Thoracic aorta (tissue), 2 donors: ENCODE data around the gene PLA2G4F. TPM values are rescaled to one million over a fixed set of nuclear protein-coding genes. Genes with fewer than 3 reads are reported as not detected.

Experiments
- ATAC-seq: fragments of 150-250 bp; one replicate; pipeline ENCODE4 v1.8.0; 2017; ENCODE audit warnings: low read depth; ENCODE audit not compliant: insufficient number of reproducible peaks, low FRiP score
- DNase-seq: peaks from one replicate; pipeline ENCODE4 v3.0.0-alpha.2; 2020; ENCODE audit warnings: low spot score
- H3K27ac ChIP-seq, 2 donors: fragments of 200-600 bp; sonication (generic); 1 replicate in 1 of 2; 2 replicates in 1 of 2; pipeline ENCODE4 v1.5.1; 2016; ENCODE audit warnings: mild to moderate bottlenecking in 2 of 2, moderate library complexity in 2 of 2
- H3K27me3 ChIP-seq: fragments of 200-600 bp; sonication (generic); replicated peaks from 2 replicates; pipeline ENCODE4 v1.6.0; 2016; ENCODE audit warnings: mild to moderate bottlenecking; ENCODE audit not compliant: insufficient read depth
- H3K36me3 ChIP-seq: fragments of 200-600 bp; sonication (generic); one replicate; pipeline ENCODE4 v1.5.1; 2016
- H3K4me1 ChIP-seq, 2 donors: fragments of 200-600 bp; sonication (generic); 1 replicate in 1 of 2; 2 replicates in 1 of 2; pipeline versions ENCODE4 v1.5.1 to v1.6.0; 2016; ENCODE audit warnings: low read depth in 2 of 2, mild to moderate bottlenecking in 1 of 2; ENCODE audit not compliant: control insufficient read depth in 1 of 2
- H3K4me3 ChIP-seq: fragments of 200-600 bp; sonication (generic); 2 replicates; pipeline ENCODE4 v1.5.1; 2016; ENCODE audit warnings: mild to moderate bottlenecking
- H3K9me3 ChIP-seq: fragments of 200-600 bp; sonication (generic); 2 replicates; pipeline ENCODE4 v1.5.1; 2016
- total RNA-seq, 2 donors: library from RNA; depleted of rRNA; stranded (reverse); fragments of >200 nt; gene quantifications; one replicate each; pipeline versions ENCODE4 v1.1.0 to v1.2.3, GENCODE V29; 2016
- TF ChIP-seq, protein P1 (sequence below): fragments of 200-600 bp; sonication (generic); IDR thresholded peaks from one replicate; pipeline ENCODE4 v1.5.1; 2019; ENCODE audit warnings: antibody characterized with exemption

PLA2G4F gene
- total RNA-seq, 2 donors from 2014 or later, result 0.27 to 0.78 TPM

GRCh38 chr15:42159381-42160015, 3.1 kb upstream of the PLA2G4F start:
- no peak for DNase-seq

GRCh38 chr15:42158941-42159340, 2.5 kb upstream of the PLA2G4F start:
- no peak for DNase-seq

More at GRCh38 chr15:42159381-42160015, 3.1 kb upstream of the PLA2G4F start:
- H3K4me1 ChIP-seq, result peaks cover 0 to 5% of the 10 kb centered on the region in 2 donors
- H3K9me3 ChIP-seq, result no peaks in the 10 kb centered on the region
- H3K27me3 ChIP-seq, result no peaks in the 10 kb centered on the region
- no peak overlapping the region for H3K27ac ChIP-seq
- peaks cover 51% of the 10 kb centered on the region for H3K36me3 ChIP-seq
- H3K4me3 ChIP-seq, result no peak overlapping the region
- ATAC-seq, result no peak
- TF ChIP-seq, protein P1, sequence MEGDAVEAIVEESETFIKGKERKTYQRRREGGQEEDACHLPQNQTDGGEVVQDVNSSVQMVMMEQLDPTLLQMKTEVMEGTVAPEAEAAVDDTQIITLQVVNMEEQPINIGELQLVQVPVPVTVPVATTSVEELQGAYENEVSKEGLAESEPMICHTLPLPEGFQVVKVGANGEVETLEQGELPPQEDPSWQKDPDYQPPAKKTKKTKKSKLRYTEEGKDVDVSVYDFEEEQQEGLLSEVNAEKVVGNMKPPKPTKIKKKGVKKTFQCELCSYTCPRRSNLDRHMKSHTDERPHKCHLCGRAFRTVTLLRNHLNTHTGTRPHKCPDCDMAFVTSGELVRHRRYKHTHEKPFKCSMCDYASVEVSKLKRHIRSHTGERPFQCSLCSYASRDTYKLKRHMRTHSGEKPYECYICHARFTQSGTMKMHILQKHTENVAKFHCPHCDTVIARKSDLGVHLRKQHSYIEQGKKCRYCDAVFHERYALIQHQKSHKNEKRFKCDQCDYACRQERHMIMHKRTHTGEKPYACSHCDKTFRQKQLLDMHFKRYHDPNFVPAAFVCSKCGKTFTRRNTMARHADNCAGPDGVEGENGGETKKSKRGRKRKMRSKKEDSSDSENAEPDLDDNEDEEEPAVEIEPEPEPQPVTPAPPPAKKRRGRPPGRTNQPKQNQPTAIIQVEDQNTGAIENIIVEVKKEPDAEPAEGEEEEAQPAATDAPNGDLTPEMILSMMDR, result no peak

GRCh38 chr15:42157981-42158765, 1.7 kb upstream of the PLA2G4F start:
- Histone ChIP-seq H3K4me1 (peaks cover 0 to 5% of the 10 kb centered on the region in 2 donors), H3K9me3 (no peaks in the 10 kb centered on the region), H3K27ac (no peak overlapping the region), H3K4me3 (no peak overlapping the region), H3K27me3 (no peaks in the 10 kb centered on the region), H3K36me3 (peaks cover 39% of the 10 kb centered on the region)
- no peak for ATAC-seq
- TF ChIP-seq, protein P1, result no peak
- DNase-seq, result no peak

More at GRCh38 chr15:42158941-42159340, 2.5 kb upstream of the PLA2G4F start:
- Histone ChIP-seq H3K4me3 (no peak overlapping the region), H3K9me3 (no peaks in the 10 kb centered on the region), H3K27ac (no peak overlapping the region), H3K4me1 (peaks cover 0 to 5% of the 10 kb centered on the region in 2 donors), H3K36me3 (peaks cover 47% of the 10 kb centered on the region), H3K27me3 (no peaks in the 10 kb centered on the region)
- TF ChIP-seq, protein P1, result no peak
- ATAC-seq, result no peak

- no peak overlapping the region for H3K27ac ChIP-seq
- H3K36me3 ChIP-seq, result peaks cover 31% of the 10 kb centered on the region
- TF ChIP-seq, protein P1, result no peak
- ATAC-seq, result no peak
- H3K9me3 ChIP-seq, result no peaks in the 10 kb centered on the region
- DNase-seq, result no peak
- H3K4me1 ChIP-seq, result peaks cover 4 to 5% of the 10 kb centered on the region in 2 donors
- no peak overlapping the region for H3K4me3 ChIP-seq
- no peaks in the 10 kb centered on the region for H3K27me3 ChIP-seq
Measured at GRCh38 chr15:42157381-42157780, 945 bp upstream of the PLA2G4F start.

DNA sequence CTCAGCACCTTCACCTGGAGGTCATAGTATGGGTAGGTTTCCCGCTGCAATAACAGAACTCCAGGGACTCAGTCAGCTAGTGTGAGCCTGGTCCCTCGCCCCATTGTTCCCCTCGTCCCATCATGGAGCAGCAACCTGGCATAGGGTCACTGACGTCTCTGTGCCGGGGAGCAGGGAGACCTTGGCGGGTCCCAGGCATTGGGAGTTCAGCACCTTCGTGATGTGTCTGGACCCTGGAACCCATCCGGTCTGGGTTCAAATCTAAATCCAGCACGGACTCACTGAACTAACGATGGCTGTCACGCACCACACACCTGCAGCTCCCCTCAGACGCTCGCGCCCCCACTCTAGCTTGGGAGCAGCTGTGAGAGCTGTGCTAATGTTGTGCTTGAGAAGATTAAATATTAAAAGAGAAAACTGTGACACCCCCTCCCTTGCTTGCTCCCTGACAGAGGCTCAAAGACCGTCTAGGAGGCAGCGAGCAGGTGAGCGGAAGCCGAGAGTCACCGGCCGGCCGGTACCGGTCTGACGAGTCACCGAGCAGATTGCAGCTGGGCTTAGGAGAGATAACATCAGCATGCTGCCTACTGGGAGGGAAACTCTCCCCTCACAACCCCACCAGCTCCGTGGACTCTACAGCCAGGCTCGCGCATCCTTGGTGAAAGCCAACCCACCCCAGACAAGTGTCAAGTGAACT, 742 bp downstream of the PLA2G4F start:
- Histone ChIP-seq H3K9me3 (no peaks in the 10 kb centered on the region), H3K27me3 (no peaks in the 10 kb centered on the region), H3K4me3 (no peak overlapping the region), H3K36me3 (peaks cover 15% of the 10 kb centered on the region), H3K4me1 (peaks cover 7 to 16% of the 10 kb centered on the region in 2 donors), H3K27ac (no peak overlapping the region)
- ATAC-seq (no peak), DNase-seq (no peak)
- TF ChIP-seq, protein P1, result no peak
